Motor neuron (in vitro differentiated cells): ENCODE measurements around the gene PDPR. TPM values are rescaled to one million over a fixed set of nuclear protein-coding genes. Genes with fewer than 3 reads are reported as not detected.
"Not testable (repeated sequence)": the region's sequence is repeated elsewhere in the genome, so short reads cannot be mapped to it uniquely, and the experiment has no call there.

Source experiments
- ATAC-seq, 8 experiments: fragments of 200-7000 bp; cut with Tn5 transposase; replicated peaks in 6 of 8; 2 replicates each; pipeline ENCODE4 v1.8.0; 2021; ENCODE audit warnings: mild to moderate bottlenecking in 8 of 8, moderate library complexity in 8 of 8
- H3K27ac ChIP-seq, 2 donors: fragments of 250-450 bp; sonication (Bioruptor Pico); 2 replicates each; pipeline ENCODE4 v1.9.0; 2021; ENCODE audit warnings: antibody characterized with exemption in 2 of 2, mild to moderate bottlenecking in 2 of 2, moderate library complexity in 1 of 2
- H3K4me1 ChIP-seq, 2 donors: fragments of 250-450 bp; sonication (Bioruptor Pico); replicated peaks in 1 of 2; 2 replicates each; pipeline ENCODE4 v1.6.1; 2021; ENCODE audit warnings: antibody characterized with exemption in 2 of 2, mild to moderate bottlenecking in 2 of 2, moderate library complexity in 1 of 2
- H3K4me3 ChIP-seq, 5 donors: fragments of 250-450 bp; sonication (Bioruptor Pico); 2 replicates each; pipeline ENCODE4 v1.9.0; 2021; ENCODE audit warnings: antibody characterized with exemption in 5 of 5, mild to moderate bottlenecking in 5 of 5, moderate library complexity in 4 of 5
- WGBS, 10 experiments: fragments of 450-650 bp; shearing (Covaris generic); methylation state at CpG; one replicate each; pipeline ENCODE4 v1.0.0; 2022; 5-methylcytosine and 5-hydroxymethylcytosine counted together
- in situ Hi-C, 9 experiments: fragments of 400-800 bp; cut with MboI; loops; one replicate each; pipeline ENCODE4 v1.15.0; 2021; ENCODE audit warnings: low sequenced_read_pairs in 9 of 9, low pct_unique_long_range_greater_than_20kb in 2 of 9; ENCODE audit not compliant: unreplicated experiment in 9 of 9
- total RNA-seq, 8 experiments: library from RNA; unstranded; fragments of 300-600 nt; gene quantifications; 2 replicates each; pipeline versions ENCODE4 v1.2.3 to v1.2.4, GENCODE V29; 2022

Gene PDPR
- total RNA-seq, 8 experiments from 2014 or later: 11.2 to 49.0 (median 16.1) TPM

DNA sequence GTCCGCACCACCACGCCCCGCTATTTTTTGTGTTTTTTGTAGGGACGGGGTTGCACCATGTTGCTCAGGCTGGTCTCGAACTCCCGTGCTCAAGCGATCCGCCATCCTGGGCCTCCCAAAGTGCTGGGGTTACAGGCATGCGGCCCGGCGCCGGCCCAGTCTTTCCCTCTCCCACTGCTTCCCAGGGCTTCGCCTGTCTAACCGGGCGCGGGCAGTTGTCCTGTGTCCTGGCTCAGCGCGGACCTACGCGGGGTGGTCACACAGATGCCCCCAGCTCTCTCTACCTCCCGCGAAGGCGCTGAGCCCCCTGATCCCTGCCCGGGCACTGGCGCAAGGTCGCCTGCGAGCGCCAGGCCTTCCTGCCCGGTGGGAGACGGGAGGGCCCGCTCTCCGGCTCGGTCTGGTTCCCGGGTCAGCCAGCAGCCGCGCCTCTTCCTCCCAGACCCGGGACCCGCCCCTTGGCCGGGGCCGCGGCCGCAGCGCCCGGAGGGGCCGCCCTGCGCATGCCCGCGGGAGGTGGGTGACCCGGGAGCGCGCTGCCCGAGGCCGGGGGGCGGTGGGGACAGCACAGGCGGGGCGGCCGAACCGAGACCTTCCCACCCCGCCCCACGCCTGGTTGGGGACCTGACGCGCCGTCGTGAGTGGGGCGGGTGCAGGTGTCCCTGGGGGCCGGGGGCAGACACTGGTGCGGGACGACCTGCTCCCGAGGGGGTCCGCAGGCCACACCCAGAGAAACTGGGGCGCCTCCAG lies 73.9 kb downstream of the PDPR start:
- H3K27ac ChIP-seq, in situ Hi-C loops, H3K4me1 ChIP-seq, H3K4me3 ChIP-seq: not testable (repeated sequence)
- ATAC-seq: peak; percentile 61 to 95 (median 87)
- no CpG with 5 or more reads among the region's 71 CpGs for whole genome bisulfite sequencing, 10 experiments

GRCh38 chr16:70188608-70188915 lies 74.4 kb downstream of the PDPR start:
- in situ Hi-C loops: not testable (repeated sequence)
- peak; percentile 54 to 83 (median 77) for ATAC-seq

GRCh38 chr16:70190574-70190973 lies 76.4 kb downstream of the PDPR start:
- H3K4me1 ChIP-seq, H3K4me3 ChIP-seq, ATAC-seq, H3K27ac ChIP-seq, in situ Hi-C loops: not testable (repeated sequence)
- WGBS, 10 experiments: no CpG with 5 or more reads among the region's 5 CpGs

More at GRCh38 chr16:70188608-70188915, 74.4 kb downstream of the PDPR start:
- no CpG with 5 or more reads among the region's 22 CpGs for WGBS, 10 experiments
- not testable (repeated sequence) for H3K4me1 ChIP-seq, H3K4me3 ChIP-seq, H3K27ac ChIP-seq

DNA sequence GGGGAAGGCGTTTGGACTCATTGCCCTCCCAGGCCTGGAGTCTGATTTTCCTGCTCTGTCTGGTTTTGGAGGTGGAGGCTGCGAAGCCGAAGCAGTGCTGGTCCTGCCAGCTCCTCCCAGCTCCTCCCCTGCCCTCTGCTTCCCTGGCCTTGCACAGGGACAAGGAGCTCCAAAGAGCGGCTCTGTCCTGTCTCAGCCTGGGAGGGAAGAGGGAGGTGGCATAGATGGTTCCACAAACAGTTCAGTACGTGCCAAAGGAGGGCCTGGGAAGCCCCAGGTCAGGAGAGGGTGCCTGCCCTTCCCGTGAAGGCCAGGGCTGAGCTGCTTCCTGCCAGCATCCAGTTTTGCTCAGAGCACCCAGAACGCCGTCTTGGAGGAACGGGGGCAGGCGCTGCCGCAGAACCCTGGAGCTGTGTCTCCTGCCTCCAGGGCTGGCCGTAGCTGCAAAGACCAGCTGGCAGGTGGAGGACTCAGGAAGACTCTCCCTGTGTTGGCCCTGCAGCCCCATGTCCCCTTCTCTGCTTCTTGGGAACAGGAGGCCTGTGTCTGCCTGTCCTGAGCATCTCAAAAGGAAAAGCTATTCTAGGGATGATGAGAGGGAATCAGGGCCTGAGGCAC lies 82.7 kb downstream of the PDPR start:
- H3K27ac ChIP-seq, H3K4me3 ChIP-seq, in situ Hi-C loops, H3K4me1 ChIP-seq: not testable (repeated sequence)
- peak; percentile 59 to 76 (median 68) for ATAC-seq
- WGBS, 10 experiments: no CpG with 5 or more reads among the region's 12 CpGs

DNA sequence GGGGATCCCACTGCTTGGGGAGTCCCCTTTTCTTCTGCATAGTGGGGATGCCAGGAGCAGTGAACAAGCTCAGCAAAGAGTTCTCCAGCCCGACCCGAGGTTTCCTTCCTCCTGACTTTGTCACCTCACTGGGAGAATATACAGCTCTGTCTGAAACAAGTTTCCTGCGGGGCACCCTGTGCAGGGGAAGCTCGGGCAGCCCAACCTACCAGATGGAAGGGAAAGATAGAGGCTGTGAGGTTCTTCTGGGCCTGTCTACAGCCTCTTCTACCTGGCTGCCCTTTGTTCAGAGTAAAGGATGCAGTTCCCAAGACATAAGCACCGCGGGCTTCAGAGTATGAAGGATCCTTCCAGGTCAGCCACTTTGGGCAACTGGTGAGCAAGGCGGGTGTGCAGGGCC lies 83.5 kb downstream of the PDPR start:
- WGBS, 10 experiments: no CpG with 5 or more reads among the region's 7 CpGs
- H3K4me3 ChIP-seq, in situ Hi-C loops, H3K27ac ChIP-seq, ATAC-seq, H3K4me1 ChIP-seq: not testable (repeated sequence)

GRCh38 chr16:70198230-70198629 lies 84.1 kb downstream of the PDPR start:
- H3K4me3 ChIP-seq, H3K27ac ChIP-seq, H3K4me1 ChIP-seq, in situ Hi-C loops: not testable (repeated sequence)
- 100% methylated on average over 1 of the region's 9 CpGs; no CpG with 5 or more reads in 9 of the 10 experiments for WGBS, 10 experiments
- ATAC-seq: peak in 2 of 8 experiments; percentile 3 to 7

- H3K4me3 ChIP-seq, H3K4me1 ChIP-seq, H3K27ac ChIP-seq, in situ Hi-C loops: not testable (repeated sequence)
- 80 to 100% methylated on average over 1 of the region's 3 CpGs; no CpG with 5 or more reads in 8 of the 10 experiments for WGBS, 10 experiments
- peak in 4 of 8 experiments; percentile 20 to 79 (median 50) for ATAC-seq
These were observed 84.5 kb downstream of the PDPR start for GRCh38 chr16:70198666-70199065.

GRCh38 chr16:70199170-70199569 lies 85.0 kb downstream of the PDPR start:
- H3K4me3 ChIP-seq, in situ Hi-C loops, ATAC-seq, H3K27ac ChIP-seq, H3K4me1 ChIP-seq: not testable (repeated sequence)
- WGBS, 10 experiments: 80 to 94% methylated on average over 1 to 3 of the region's 9 CpGs; no CpG with 5 or more reads in 8 of the 10 experiments

DNA sequence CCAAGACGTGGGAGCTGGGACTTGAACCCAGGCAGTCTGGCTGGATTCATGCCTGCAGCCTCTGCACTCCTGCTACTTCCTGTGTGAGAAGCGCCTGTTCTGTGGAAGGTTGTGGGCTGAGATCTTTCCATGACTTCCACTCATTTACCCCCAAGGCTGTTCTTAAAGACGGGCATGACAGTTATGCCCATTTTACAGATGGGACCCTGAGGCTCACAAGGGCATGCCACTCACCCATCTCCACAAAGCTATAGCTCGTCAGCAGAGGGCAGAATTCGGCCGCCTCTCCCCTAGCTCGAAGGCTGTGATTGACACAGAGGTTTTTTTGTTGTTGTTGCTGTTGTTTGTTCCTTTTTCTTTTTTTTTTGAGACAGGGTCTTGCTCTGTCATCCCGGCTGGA lies 85.9 kb downstream of the PDPR start:
- WGBS, 10 experiments: no CpG with 5 or more reads among the region's 8 CpGs
- H3K27ac ChIP-seq, H3K4me1 ChIP-seq, ATAC-seq, H3K4me3 ChIP-seq, in situ Hi-C loops: not testable (repeated sequence)

GRCh38 chr16:70203508-70203907 lies 89.4 kb downstream of the PDPR start:
- ATAC-seq, H3K27ac ChIP-seq, H3K4me3 ChIP-seq, in situ Hi-C loops, H3K4me1 ChIP-seq: not testable (repeated sequence)
- 50 to 67% (median 50%) methylated on average over 1 of the region's 7 CpGs; no CpG with 5 or more reads in 7 of the 10 experiments for WGBS, 10 experiments

GRCh38 chr16:70204010-70204409 lies 89.9 kb downstream of the PDPR start:
- ATAC-seq, H3K4me1 ChIP-seq, H3K27ac ChIP-seq, H3K4me3 ChIP-seq, in situ Hi-C loops: not testable (repeated sequence)
- WGBS, 10 experiments: no CpG with 5 or more reads among the region's 29 CpGs

DNA sequence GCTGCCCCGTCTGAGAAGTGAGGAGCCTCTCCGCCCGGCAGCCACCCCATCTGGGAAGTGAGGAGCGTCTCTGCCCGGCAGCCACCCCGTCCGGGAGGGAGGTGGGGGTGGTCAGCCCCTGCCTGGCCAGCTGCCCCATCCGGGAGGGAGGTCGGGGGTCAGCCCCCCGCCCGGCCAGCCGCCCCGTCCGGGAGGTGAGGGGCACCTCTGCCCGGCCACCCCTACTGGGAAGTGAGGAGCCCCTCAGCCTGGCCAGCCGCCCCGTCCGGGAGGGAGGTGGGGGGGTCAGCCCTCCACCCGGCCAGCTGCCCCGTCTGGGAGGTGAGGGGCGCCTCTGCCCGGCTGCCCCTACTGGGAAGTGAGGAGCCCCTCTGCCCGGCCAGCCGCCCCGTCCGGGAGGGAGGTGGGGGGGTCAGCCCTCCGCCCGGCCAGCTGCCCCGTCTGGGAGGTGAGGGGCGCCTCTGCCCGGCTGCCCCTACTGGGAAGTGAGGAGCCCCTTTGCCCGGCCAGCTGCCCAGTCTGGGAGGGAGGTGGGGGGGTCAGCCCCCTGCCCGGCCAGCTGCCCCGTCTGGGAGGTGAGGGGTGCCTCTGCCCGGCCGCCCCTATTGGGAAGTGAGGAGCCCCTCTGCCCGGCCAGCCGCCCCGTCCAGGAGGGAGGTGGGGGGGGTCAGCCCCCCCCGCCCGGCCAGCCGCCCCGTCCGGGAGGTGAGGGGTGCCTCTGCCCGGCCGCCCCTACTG lies 90.7 kb downstream of the PDPR start:
- in situ Hi-C loops, H3K27ac ChIP-seq: not testable (repeated sequence)
- no CpG with 5 or more reads among the region's 46 CpGs for WGBS, 10 experiments

GRCh38 chr16:70206382-70206781 lies 92.2 kb downstream of the PDPR start:
- H3K4me3 ChIP-seq, in situ Hi-C loops, H3K27ac ChIP-seq, ATAC-seq, H3K4me1 ChIP-seq: not testable (repeated sequence)
- WGBS, 10 experiments: no CpG with 5 or more reads among the region's 6 CpGs

More for the DNA sequence above, 90.7 kb downstream of the PDPR start:
- H3K4me3 ChIP-seq, ATAC-seq, H3K4me1 ChIP-seq: not testable (repeated sequence)
